HepG2 (cell line): ENCODE measurements around the gene PSMB11. TPM values are rescaled to one million over a fixed set of nuclear protein-coding genes. Genes with fewer than 3 reads are reported as not detected.

Experiments used
- DZIP1 ChIP-seq: sonication (generic); formaldehyde crosslinking; IDR thresholded peaks from 2 replicates; pipeline ENCODE4 v1.5.0; 2020; ENCODE audit warnings: mild to moderate bottlenecking, missing genetic modification reagents
- EEA1 ChIP-seq: sonication (generic); formaldehyde crosslinking; IDR thresholded peaks from 2 replicates; pipeline ENCODE4 v1.5.1; 2020; ENCODE audit warnings: mild to moderate bottlenecking, missing genetic modification reagents, borderline replicate concordance
- ZBTB37 ChIP-seq: sonication (generic); formaldehyde crosslinking; IDR thresholded peaks from 2 replicates; pipeline ENCODE4 v1.4.0; 2020; ENCODE audit warnings: mild to moderate bottlenecking, missing genetic modification reagents
- ZBTB46 ChIP-seq: sonication (generic); formaldehyde crosslinking; IDR thresholded peaks from 2 replicates; pipeline ENCODE4 v1.4.0; 2020; ENCODE audit warnings: mild to moderate bottlenecking, missing genetic modification reagents, borderline replicate concordance
- ZNF180 ChIP-seq: sonication (generic); formaldehyde crosslinking; IDR thresholded peaks from 2 replicates; pipeline ENCODE4 v1.4.0; 2020; ENCODE audit warnings: low read depth, missing genetic modification reagents, borderline replicate concordance
- ZNF543 ChIP-seq: sonication (generic); formaldehyde crosslinking; IDR thresholded peaks from 2 replicates; pipeline ENCODE4 v1.4.0; 2020; ENCODE audit warnings: mild to moderate bottlenecking, missing genetic modification reagents
- ZNF891 ChIP-seq: sonication (generic); formaldehyde crosslinking; IDR thresholded peaks from 2 replicates; pipeline ENCODE4 v1.5.0; 2020; ENCODE audit warnings: mild to moderate bottlenecking, missing genetic modification reagents
- polyA plus RNA-seq, 8 experiments: library from polyadenylated mRNA; depleted of rRNA in 3 of 8; stranded (reverse) in 7 of 8; unstranded in 1 of 8; fragments of >200 nt; fragmentation: Illumina TruSeq in 4 of 8; extraction: Trizol in 4 of 8; gene quantifications; 2 replicates each; pipeline versions ENCODE4 v1.2.1 to v1.2.3, GENCODE V29; 2011 to 2016; ENCODE audit warnings: low read depth in 4 of 8, missing spikeins in 1 of 8, mixed read lengths in 1 of 8; ENCODE audit not compliant: insufficient read depth in 1 of 8
- total RNA-seq, 5 experiments: library from RNA; depleted of rRNA; stranded (reverse); fragments of >200 nt; fragmentation: Illumina TruSeq; extraction: Trizol; gene quantifications; 2 replicates each; pipeline ENCODE4 v1.2.3, GENCODE V29; 2016; ENCODE audit warnings: low read depth in 1 of 5

PSMB11 gene
- total and polyA plus RNA-seq, 2 of the 13 experiments (the other 11 are each of a cell fraction or from before 2014, with no cell fraction given): not detected

GRCh38 chr14:23043754-23044153 lies 1.7 kb downstream of the PSMB11 start (continued):
- TF ChIP-seq ZBTB46 (CRISPR knock-in tag): no peak
- TF ChIP-seq ZNF543 (CRISPR knock-in tag): peak; percentile 21; the same call in 1 of the 2 replicates
- TF ChIP-seq ZNF180 (CRISPR knock-in tag): no peak
- 0 out of 2 replicates have a peak, but pooled peaks have one; percentile 78 for TF ChIP-seq EEA1 (CRISPR knock-in tag)
- no peak for TF ChIP-seq DZIP1 (CRISPR knock-in tag)
- TF ChIP-seq ZNF891 (CRISPR knock-in tag): 0 out of 2 replicates have a peak, but pooled peaks have one; percentile 34
- no peak for TF ChIP-seq ZBTB37
